Trophoblast cell (in vitro differentiated cells and primary cell): ENCODE results near the gene ASAH2.

ENCODE experiments used
- DNase-seq, 2 donors: peaks; one replicate each; pipeline ENCODE4 v3.0.0-alpha.2; 2016
- H2AFZ ChIP-seq: 2 replicates; pipeline ENCODE4 v1.6.1; 2013; ENCODE audit warnings: low read length, moderate library complexity, mild to moderate bottlenecking; ENCODE audit not compliant: insufficient read depth, poor library complexity
- H2AK5ac ChIP-seq: 2 replicates; pipeline ENCODE4 v1.6.1; 2013; ENCODE audit warnings: mild to moderate bottlenecking, low read length
- H2BK120ac ChIP-seq: 2 replicates; pipeline ENCODE4 v1.6.1; 2013; ENCODE audit warnings: low read length, mild to moderate bottlenecking, moderate library complexity; ENCODE audit not compliant: insufficient read depth, poor library complexity
- H2BK12ac ChIP-seq: 2 replicates; pipeline ENCODE4 v1.6.1; 2013; ENCODE audit warnings: mild to moderate bottlenecking, low read length, moderate library complexity
- H2BK5ac ChIP-seq: 2 replicates; pipeline ENCODE4 v1.6.1; 2013; ENCODE audit warnings: low read length, low read depth, moderate library complexity, mild to moderate bottlenecking; ENCODE audit not compliant: poor library complexity
- H3K14ac ChIP-seq: 2 replicates; pipeline ENCODE4 v1.6.1; 2013; ENCODE audit warnings: mild to moderate bottlenecking, low read length
- H3K18ac ChIP-seq: 2 replicates; pipeline ENCODE4 v1.6.1; 2013; ENCODE audit warnings: mild to moderate bottlenecking, low read length
- H3K23ac ChIP-seq: 2 replicates; pipeline ENCODE4 v1.6.1; 2013; ENCODE audit warnings: low read length
- H3K27ac ChIP-seq: 2 replicates; pipeline ENCODE4 v1.5.1; 2013; ENCODE audit warnings: low read depth, mild to moderate bottlenecking, inconsistent platforms, low read length, moderate library complexity
- H3K27me3 ChIP-seq: 2 replicates; pipeline ENCODE4 v1.6.1; 2013; ENCODE audit warnings: inconsistent platforms, mild to moderate bottlenecking, low read length, moderate library complexity; ENCODE audit not compliant: insufficient read depth
- H3K36me3 ChIP-seq, 2 experiments: 1 replicate in 1 of 2; 2 replicates in 1 of 2; pipeline ENCODE4 v1.6.1; 2013; ENCODE audit warnings: low read length in 2 of 2, mild to moderate bottlenecking in 2 of 2, moderate library complexity in 1 of 2; ENCODE audit not compliant: insufficient read depth in 2 of 2, control insufficient read depth in 1 of 2
- H3K4ac ChIP-seq: 2 replicates; pipeline ENCODE4 v1.6.1; 2013; ENCODE audit warnings: low read depth, mild to moderate bottlenecking, low read length, moderate library complexity
- H3K4me1 ChIP-seq, 2 experiments: 1 replicate in 1 of 2; 2 replicates in 1 of 2; pipeline ENCODE4 v1.6.1; 2013; ENCODE audit warnings: low read length in 2 of 2, mild to moderate bottlenecking in 2 of 2, moderate library complexity in 1 of 2; ENCODE audit not compliant: insufficient read depth in 2 of 2, control insufficient read depth in 1 of 2
- H3K4me2 ChIP-seq: 2 replicates; pipeline ENCODE4 v1.6.1; 2013; ENCODE audit warnings: inconsistent platforms, mild to moderate bottlenecking, low read length, moderate library complexity
- H3K4me3 ChIP-seq: 2 replicates; pipeline ENCODE4 v1.5.1; 2013; ENCODE audit warnings: mild to moderate bottlenecking, low read depth, low read length, inconsistent platforms
- H3K79me1 ChIP-seq: one replicate; pipeline ENCODE4 v1.6.1; 2013; ENCODE audit warnings: low read length
- H3K79me2 ChIP-seq: 2 replicates; pipeline ENCODE4 v1.6.1; 2013; ENCODE audit warnings: low read length, mild to moderate bottlenecking; ENCODE audit not compliant: control insufficient read depth, insufficient read depth, poor library complexity
- H3K9ac ChIP-seq: 2 replicates; pipeline ENCODE4 v1.6.1; 2013; ENCODE audit warnings: mild to moderate bottlenecking, low read length
- H3K9me3 ChIP-seq: 2 replicates; pipeline ENCODE4 v1.6.1; 2013; ENCODE audit warnings: low read depth, mild to moderate bottlenecking, control low read depth, inconsistent platforms, low read length; ENCODE audit not compliant: insufficient read depth
- H4K12ac ChIP-seq: 2 replicates; pipeline ENCODE4 v1.6.1; 2013; ENCODE audit warnings: low read depth, mild to moderate bottlenecking, low read length, moderate library complexity
- H4K8ac ChIP-seq: 2 replicates; pipeline ENCODE4 v1.6.1; 2013; ENCODE audit warnings: low read depth, mild to moderate bottlenecking, low read length, moderate library complexity
- H4K91ac ChIP-seq: one replicate; pipeline ENCODE4 v1.6.1; 2013; ENCODE audit warnings: low read depth, mild to moderate bottlenecking, low read length, moderate library complexity
- WGBS: extraction: QIAGEN DNeasy Blood & Tissue Kit; methylation state at CpG from one replicate; pipeline ENCODE4 v1.1.7; 2013; ENCODE audit warnings: missing lambda C conversion rate; ENCODE audit not compliant: insufficient read length, insufficient coverage; ENCODE audit errors: extremely low coverage; 5-methylcytosine and 5-hydroxymethylcytosine counted together

The ASAH2 gene

GRCh38 chr10:50219200-50219599 is 32.1 kb downstream of the ASAH2 start:
- Histone ChIP-seq H3K79me2 (no peaks in the 10 kb centered on the region), H3K4me2 (no peak overlapping the region), H3K27ac (no peak overlapping the region), H3K18ac (no peak overlapping the region), H2BK12ac (no peak overlapping the region), H2BK120ac (no peak overlapping the region), H3K4ac (no peak overlapping the region), H4K12ac (no peak overlapping the region), H3K27me3 (no peaks in the 10 kb centered on the region), H4K8ac (no peak overlapping the region), H4K91ac (no peak overlapping the region), H3K79me1 (no peaks in the 10 kb centered on the region), H3K9me3 (no peaks in the 10 kb centered on the region), H3K9ac (no peak overlapping the region), H2BK5ac (no peak overlapping the region), H2AK5ac (no peak overlapping the region), H3K4me1 (no peaks in the 10 kb centered on the region), H3K36me3 (no peaks in the 10 kb centered on the region), H2AFZ (no peak overlapping the region), H3K14ac (no peak overlapping the region), H3K4me3 (no peak overlapping the region), H3K23ac (no peak overlapping the region)
- no CpG with 5 or more reads among the region's 2 CpGs for WGBS
- no peak for DNase-seq

DNA sequence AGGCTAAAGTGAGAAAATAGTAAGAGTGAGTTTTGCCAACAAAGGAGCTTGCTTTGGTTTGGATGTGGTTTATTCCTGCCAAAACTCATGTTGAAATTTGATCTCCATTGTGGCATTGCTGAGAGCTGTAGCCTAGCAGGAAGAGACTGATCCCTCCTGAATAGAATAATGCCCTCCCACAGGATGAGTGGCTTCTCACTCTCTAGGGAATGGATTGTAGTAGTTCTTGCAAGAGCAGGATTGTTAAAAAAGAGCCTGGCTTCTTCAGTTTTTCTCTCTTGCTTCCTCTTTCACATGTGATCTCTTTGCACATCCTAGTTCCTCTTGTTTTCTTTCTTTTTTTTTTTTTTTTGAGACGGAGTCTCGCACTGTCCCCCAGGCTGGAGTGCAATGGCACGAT is 34.4 kb downstream of the ASAH2 start:
- H3K27ac ChIP-seq: no peak overlapping the region
- no peak overlapping the region for H3K4me2 ChIP-seq
- H2AK5ac ChIP-seq: no peak overlapping the region
- no peaks in the 10 kb centered on the region for H3K36me3 ChIP-seq
- H4K91ac ChIP-seq: no peak overlapping the region
- H3K9me3 ChIP-seq: no peaks in the 10 kb centered on the region
- no peaks in the 10 kb centered on the region for H3K79me1 ChIP-seq
- no peak overlapping the region for H2BK12ac ChIP-seq
- H4K8ac ChIP-seq: no peak overlapping the region
- no peaks in the 10 kb centered on the region for H3K4me1 ChIP-seq
- no peaks in the 10 kb centered on the region for H3K27me3 ChIP-seq
- WGBS: no CpG with 5 or more reads among the region's 3 CpGs
- H3K4me3 ChIP-seq: no peak overlapping the region
- no peak overlapping the region for H3K9ac ChIP-seq
- H3K4ac ChIP-seq: no peak overlapping the region
- no peak overlapping the region for H3K18ac ChIP-seq
- H4K12ac ChIP-seq: no peak overlapping the region
- H3K23ac ChIP-seq: no peak overlapping the region
- no peak overlapping the region for H3K14ac ChIP-seq
- H2BK5ac ChIP-seq: no peak overlapping the region
- H2BK120ac ChIP-seq: no peak overlapping the region
- H2AFZ ChIP-seq: no peak overlapping the region
- H3K79me2 ChIP-seq: no peaks in the 10 kb centered on the region
- no peak for DNase-seq

DNA sequence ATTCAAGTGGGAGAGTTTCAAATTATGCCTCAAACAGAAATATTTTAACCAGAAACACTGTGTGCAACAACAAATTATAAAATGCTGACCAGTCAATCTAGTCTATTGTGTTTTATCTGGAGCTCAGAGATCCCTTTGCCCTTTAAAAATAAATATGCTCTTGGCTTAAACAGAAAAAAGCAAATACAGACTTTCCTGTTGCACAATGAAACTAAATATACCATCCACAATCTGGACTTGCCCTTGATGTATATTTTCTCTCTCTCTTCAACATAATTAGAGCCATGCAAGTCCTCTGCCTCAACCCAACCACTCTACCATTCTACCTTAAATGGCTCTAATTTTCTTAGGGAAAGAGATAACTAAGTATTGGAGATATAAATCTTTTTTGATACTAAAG is 34.9 kb downstream of the ASAH2 start:
- Histone ChIP-seq H3K4me3 (no peak overlapping the region), H3K4me2 (no peak overlapping the region), H3K4ac (no peak overlapping the region), H4K12ac (no peak overlapping the region), H2BK120ac (no peak overlapping the region), H3K9ac (no peak overlapping the region), H3K9me3 (no peaks in the 10 kb centered on the region), H2AFZ (no peak overlapping the region), H4K8ac (no peak overlapping the region), H3K14ac (no peak overlapping the region), H3K4me1 (no peaks in the 10 kb centered on the region), H3K79me1 (no peaks in the 10 kb centered on the region), H2BK12ac (no peak overlapping the region), H3K27ac (no peak overlapping the region), H3K36me3 (no peaks in the 10 kb centered on the region), H3K27me3 (no peaks in the 10 kb centered on the region), H2AK5ac (no peak overlapping the region), H4K91ac (no peak overlapping the region), H3K23ac (no peak overlapping the region), H3K79me2 (no peaks in the 10 kb centered on the region), H3K18ac (no peak overlapping the region), H2BK5ac (no peak overlapping the region)
- DNase-seq: no peak

DNA sequence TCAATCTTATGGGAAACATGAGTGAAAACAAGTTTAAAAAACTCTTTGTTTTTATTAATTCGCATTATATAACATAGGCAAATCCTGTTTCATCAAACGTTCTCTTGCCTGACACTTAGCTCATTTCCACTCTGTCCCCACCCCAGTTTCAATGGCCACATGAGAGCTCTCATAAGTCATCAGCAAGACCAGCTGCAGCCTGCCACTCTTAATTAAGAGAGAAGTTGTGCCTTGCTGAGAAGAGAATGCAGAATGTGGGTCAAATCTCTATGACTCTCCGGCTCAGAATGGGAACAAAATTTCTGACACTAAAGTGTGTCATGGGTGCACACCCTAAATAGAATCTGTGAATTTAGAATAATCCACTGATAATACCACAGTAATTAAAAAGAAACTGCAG is 39.6 kb downstream of the ASAH2 start:
- Histone ChIP-seq H4K12ac (no peak overlapping the region), H3K4ac (no peak overlapping the region), H3K4me1 (no peaks in the 10 kb centered on the region), H3K9me3 (no peaks in the 10 kb centered on the region), H3K4me2 (no peak overlapping the region), H3K9ac (no peak overlapping the region), H2BK120ac (no peak overlapping the region), H3K36me3 (no peaks in the 10 kb centered on the region), H4K91ac (no peak overlapping the region), H3K4me3 (no peak overlapping the region), H3K27ac (no peak overlapping the region), H3K79me2 (no peaks in the 10 kb centered on the region), H3K18ac (no peak overlapping the region), H3K79me1 (no peaks in the 10 kb centered on the region), H2BK5ac (no peak overlapping the region), H2AFZ (no peak overlapping the region), H3K14ac (no peak overlapping the region), H3K27me3 (no peaks in the 10 kb centered on the region), H3K23ac (no peak overlapping the region), H4K8ac (no peak overlapping the region), H2BK12ac (no peak overlapping the region), H2AK5ac (no peak overlapping the region)
- DNase-seq: no peak
- WGBS: no CpG with 5 or more reads among the region's 3 CpGs

GRCh38 chr10:50210876-50211275 is 40.4 kb downstream of the ASAH2 start:
- Histone ChIP-seq H3K9me3 (no peaks in the 10 kb centered on the region), H3K4me2 (no peak overlapping the region), H4K8ac (no peak overlapping the region), H4K12ac (no peak overlapping the region), H3K4me3 (no peak overlapping the region), H2BK120ac (no peak overlapping the region), H3K27me3 (no peaks in the 10 kb centered on the region), H3K18ac (no peak overlapping the region), H4K91ac (no peak overlapping the region), H3K9ac (peak overlapping the region; percentile 80), H3K4ac (no peak overlapping the region), H2BK12ac (no peak overlapping the region), H3K79me1 (no peaks in the 10 kb centered on the region), H3K23ac (no peak overlapping the region), H2AFZ (no peak overlapping the region), H3K14ac (no peak overlapping the region), H3K36me3 (no peaks in the 10 kb centered on the region), H3K27ac (no peak overlapping the region), H3K79me2 (no peaks in the 10 kb centered on the region), H3K4me1 (no peaks in the 10 kb centered on the region), H2AK5ac (no peak overlapping the region), H2BK5ac (no peak overlapping the region)
- no peak for DNase-seq
